ENCODE results near the gene CRIP1. TPM values are rescaled to one million over a fixed set of nuclear protein-coding genes. Genes with fewer than 3 reads are reported as not detected.

CRIP1 gene
- total RNA-seq, 2 experiments from 2014 or later = 285 to 286 TPM

DNA sequence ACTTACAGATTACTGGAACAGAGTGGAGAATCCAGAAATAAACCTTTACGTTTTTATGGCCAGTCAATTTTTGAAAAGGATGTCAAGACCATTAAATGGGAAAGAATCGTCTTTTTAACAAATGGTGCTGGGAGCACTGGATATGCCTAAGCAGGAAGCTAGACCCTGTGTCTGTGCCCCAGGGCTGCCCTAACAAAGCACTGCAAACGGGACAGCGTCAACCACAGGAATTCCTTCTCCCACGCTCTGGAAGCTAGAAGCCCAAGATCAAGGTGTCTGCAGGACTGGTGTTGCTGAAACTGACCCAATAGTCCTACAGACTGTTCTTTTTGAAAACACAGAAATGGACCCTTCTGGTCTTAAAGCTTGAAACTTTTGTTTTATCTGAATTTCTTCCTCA is 30.4 kb downstream of the CRIP1 start:
- POLR2A ChIA-PET = no interaction called here
- CTCF ChIA-PET = interaction anchor here (1.2 kb wide), 1 partner anchor 20 kb away, joined by 3 read pairs; no protein-coding TSS in a partner anchor

DNA sequence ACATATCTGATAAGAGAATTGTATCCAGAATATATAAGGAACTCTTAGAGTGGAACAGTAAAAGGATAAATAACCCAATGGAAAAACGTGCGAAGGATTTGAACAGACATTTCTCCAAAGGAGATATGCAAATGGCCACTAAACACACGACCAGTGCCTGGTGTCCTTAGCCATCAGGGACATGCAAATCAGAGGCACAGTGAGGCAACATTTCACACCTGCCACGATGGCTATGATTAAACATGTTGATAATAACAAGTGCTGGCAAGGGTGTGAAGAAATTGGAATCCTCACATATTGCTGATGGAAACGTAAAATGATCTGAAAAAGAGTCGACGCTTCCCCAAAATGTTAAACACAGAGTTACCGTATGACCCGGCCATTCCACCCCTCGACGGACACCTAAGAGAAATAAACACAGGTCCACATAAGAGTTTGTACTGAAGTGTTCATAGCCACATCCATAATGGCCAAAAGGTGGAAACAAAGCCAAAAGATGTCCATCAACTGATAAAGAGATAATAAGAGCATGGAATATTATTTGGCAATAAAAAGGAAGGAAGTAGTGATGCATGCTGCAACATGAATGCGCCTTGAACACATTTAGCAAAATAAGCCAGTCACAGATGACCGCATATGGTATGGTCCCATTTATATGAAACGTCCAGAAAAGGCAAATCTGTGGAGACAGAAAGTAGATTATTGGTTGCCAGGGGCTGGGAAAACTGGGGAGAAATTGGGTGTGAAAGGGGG is 33.4 kb downstream of the CRIP1 start:
- CTCF ChIA-PET = no interaction called here

DNA sequence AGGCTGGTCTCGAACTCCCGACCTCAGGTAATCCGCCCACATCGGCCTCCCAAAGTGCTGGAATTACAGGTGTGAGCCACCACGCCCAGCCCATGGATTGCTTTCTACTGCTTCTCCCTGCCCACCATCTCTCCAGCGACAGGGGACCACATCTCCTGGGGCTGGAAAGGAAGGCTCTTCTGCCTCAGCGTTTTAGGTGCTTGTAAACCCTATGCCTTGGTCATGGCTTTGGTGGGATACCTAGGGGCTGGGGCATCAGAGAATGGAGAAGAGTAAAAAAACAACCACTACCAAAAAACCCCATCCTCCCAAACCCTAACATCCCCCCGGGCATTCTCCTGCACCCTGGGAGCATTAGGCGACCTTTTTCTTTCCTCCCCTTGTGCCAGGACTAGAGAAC is 38.6 kb downstream of the CRIP1 start:
- ChIA-PET CTCF (interaction anchor here (1.4 kb wide), 1 partner anchor 12 kb away, joined by 3 read pairs; no protein-coding TSS in a partner anchor), POLR2A (interaction anchor here (0.5 kb wide), 1 partner anchor 208 kb away, joined by 3 read pairs; no protein-coding TSS in a partner anchor)

More for the DNA sequence above, 33.4 kb downstream of the CRIP1 start:
- POLR2A ChIA-PET = no interaction called here

DNA sequence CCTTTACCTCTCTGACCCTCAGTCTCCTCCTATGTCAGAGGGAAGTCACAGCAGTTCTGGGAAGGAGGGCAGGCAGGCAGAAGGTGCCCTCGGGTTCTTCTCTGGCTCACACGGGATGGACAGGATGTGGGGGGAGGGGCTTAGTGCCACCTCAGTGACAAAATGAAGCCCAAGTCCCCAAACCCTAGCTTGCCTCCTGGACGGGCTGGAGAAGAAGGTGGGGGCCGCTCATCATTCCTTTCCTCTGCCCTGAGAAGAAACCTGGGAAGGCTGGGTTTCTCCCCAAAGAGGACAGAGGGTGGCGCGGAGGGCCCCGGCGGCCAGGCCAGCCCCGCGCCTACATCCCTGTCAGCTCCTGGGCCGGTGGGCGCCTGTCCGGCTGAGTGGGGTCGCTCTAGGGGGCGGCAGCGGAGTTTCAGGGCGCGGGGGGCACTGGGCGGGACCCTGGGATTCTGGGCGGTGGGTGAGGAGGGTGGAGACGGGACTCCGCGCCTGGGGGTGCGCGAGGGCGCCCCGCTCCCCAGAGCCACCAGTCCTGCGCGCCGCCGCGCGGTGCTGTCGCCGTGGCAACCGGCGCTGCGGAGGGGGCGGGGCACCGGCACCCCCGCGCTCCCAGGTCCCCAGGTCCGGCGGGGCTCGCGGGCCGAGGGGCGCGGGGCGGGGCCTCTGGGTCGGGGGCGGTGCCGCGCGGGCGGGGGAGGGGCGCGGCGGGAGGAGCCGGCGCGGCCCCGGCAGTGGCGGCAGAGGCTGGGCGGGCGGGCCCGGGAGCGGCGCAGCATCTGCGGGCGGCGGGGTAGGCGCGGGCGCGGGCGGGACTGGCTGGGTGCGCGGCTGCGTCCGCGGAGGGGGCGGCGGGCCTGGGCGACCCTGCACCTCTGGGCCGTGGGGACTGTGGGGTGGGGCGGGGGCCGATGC is 39.4 kb downstream of the CRIP1 start, which contains the start of gene TMEM121:
TSS of gene TMEM121 (plus strand) at position 723 of the 915 bp plus-strand sequence. CDS start 2,252 bp downstream, outside the sequence.
- ChIA-PET CTCF (interaction anchor here (1.4 kb wide), 1 partner anchor 11 kb away, joined by 3 read pairs; no protein-coding TSS in a partner anchor), POLR2A (interaction anchor here (0.5 kb wide), 1 partner anchor 209 kb away, joined by 3 read pairs; no protein-coding TSS in a partner anchor)

DNA sequence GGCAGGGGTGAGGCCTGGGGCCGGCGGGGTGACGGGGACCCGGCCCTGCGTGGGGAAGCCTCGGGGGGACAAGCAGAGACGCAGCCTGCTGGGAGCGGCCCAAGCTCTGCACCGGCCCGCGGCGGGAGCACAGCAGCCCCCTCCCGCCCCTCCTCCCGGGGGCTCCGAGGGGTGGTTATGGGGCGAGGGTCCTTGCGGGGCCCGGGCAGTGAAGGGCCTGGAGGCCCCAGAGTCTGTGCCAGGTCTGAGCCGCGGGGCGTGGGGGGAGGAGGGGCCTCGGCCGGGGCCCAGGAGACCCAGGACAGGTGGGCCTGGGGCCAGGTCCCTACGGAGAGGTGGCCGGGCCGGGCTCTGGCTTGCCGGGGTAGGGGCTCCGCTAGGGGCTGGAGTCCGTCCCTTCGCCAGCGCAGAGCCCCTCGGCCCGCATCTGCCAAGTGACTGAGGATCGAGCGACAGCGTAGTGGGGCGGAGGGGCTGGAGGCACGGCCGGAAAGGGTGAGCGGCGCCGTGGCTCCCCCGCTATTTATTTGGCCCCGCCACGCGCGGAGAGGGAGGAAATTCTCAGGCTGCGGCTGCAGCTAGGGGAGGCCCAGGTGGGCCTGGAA is 40.2 kb downstream of the CRIP1 start:
- ChIA-PET POLR2A (no interaction called here), CTCF (no interaction called here)

DNA sequence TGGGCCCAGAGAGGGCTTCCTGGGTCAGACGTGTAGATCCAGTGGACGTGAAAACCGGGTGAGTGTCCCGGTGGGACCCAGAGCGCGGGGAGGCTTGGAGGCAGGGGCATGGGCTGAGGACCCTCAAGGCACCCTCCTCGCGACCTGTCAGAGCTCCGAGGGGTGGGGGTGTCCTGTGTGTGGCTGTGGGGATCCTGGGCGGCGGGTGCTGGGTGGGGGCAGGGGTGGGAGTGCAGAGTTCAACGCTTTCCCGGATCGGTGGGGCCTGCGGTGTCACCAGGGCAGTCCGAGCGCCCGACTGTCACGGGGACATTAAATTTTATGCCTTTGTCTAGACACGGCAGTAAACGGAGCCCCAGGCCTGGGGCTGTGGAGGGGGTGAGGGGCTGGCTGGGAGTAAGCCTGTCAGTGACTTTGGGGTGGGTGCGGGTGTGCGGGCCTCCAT is 40.7 kb downstream of the CRIP1 start:
- ChIA-PET POLR2A (no interaction called here), CTCF (interaction anchor here (1.4 to 2.1 kb wide), 2 partner anchors 10 to 38 kb away, joined by 4 to 20 read pairs; no protein-coding TSS in a partner anchor)

DNA sequence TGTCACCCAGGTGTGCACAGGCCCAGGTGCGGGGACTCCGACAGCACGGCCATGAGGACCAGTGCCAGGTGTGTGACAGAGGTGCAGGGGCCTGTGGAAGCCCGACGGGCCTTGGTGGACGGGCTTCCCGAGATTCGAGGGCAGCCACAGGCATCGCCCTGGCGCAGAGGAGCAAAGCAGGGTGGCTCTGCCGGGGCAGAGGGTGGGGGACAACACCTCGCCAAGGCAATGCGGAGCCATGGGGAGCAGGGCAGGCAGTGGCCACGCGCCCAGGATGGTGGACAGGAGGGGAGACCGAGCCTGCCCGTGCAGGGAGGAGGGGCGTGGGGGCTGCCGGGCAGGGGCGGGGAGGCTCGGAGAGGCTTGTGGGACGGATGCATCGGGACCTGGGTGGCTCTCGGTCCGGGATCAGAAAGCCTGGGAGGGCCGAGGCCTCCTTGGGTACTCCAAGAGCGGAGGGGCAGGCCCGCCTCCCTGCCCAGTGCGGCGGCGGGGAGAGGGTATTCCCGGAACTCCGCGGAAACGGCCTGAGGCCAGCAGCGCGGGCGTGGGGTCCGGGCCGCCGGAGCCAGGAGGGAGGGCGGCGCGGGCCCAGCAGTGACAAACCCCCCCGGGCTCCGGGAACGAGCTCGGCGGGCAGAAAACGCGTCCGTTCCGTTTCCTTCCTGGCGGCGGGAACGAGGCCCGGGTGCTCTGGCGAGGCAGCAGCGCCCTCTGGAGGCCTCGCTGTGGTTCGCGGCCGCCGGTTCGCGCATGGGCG is 41.3 kb downstream of the CRIP1 start:
- POLR2A ChIA-PET = interaction anchor here (0.7 to 1.3 kb wide), 4 partner anchors 38 to 438 kb away, joined by 3 to 4 read pairs (median 3); no protein-coding TSS in a partner anchor
- CTCF ChIA-PET = interaction anchor here (1.0 to 2.1 kb wide), 7 partner anchors 9 to 159 kb away, joined by 3 to 20 read pairs (median 7); partner anchors contain the start of gene TEX22

DNA sequence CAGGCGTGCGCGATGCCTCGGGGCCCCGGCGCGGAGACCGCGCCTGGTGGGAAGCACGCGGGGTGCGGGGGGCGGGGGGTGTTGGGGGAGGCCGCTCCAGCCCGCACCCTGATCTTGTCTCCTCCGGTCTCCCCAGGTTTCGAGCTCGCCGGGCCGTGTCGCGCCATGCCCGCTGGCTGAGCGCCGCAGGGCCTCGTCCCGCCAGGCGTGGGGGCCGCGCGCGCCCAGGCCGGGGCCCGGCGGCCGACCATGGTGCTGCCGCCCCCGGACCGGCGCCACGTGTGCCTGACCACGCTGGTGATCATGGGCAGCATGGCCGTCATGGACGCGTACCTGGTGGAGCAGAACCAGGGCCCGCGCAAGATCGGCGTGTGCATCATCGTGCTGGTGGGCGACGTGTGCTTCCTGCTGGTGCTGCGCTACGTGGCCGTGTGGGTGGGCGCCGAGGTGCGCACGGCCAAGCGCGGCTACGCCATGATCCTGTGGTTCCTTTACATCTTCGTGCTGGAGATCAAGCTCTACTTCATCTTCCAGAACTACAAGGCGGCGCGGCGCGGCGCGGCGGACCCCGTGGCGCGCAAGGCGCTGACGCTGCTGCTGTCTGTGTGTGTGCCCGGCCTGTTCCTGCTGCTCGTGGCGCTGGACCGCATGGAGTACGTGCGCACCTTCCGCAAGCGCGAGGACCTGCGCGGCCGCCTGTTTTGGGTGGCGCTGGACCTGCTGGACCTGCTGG is 42.1 kb downstream of the CRIP1 start:
- ChIA-PET POLR2A (interaction anchor here (0.6 to 1.3 kb wide), 5 partner anchors 22 to 438 kb away, joined by 3 to 4 read pairs (median 3); no protein-coding TSS in a partner anchor), CTCF (interaction anchor here (1.0 to 2.1 kb wide), 7 partner anchors 8 to 160 kb away, joined by 3 to 20 read pairs (median 7); partner anchors contain the start of gene TEX22)

DNA sequence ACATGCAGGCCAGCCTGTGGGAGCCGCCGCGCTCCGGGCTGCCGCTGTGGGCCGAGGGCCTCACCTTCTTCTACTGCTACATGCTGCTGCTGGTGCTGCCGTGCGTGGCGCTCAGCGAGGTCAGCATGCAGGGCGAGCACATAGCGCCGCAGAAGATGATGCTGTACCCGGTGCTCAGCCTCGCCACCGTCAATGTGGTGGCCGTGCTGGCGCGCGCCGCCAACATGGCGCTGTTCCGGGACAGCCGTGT is 42.6 kb downstream of the CRIP1 start:
- ChIA-PET POLR2A (no interaction called here), CTCF (interaction anchor here (1.5 to 2.1 kb wide), 4 partner anchors 39 to 159 kb away, joined by 7 to 20 read pairs (median 8); partner anchors contain the start of gene TEX22)

DNA sequence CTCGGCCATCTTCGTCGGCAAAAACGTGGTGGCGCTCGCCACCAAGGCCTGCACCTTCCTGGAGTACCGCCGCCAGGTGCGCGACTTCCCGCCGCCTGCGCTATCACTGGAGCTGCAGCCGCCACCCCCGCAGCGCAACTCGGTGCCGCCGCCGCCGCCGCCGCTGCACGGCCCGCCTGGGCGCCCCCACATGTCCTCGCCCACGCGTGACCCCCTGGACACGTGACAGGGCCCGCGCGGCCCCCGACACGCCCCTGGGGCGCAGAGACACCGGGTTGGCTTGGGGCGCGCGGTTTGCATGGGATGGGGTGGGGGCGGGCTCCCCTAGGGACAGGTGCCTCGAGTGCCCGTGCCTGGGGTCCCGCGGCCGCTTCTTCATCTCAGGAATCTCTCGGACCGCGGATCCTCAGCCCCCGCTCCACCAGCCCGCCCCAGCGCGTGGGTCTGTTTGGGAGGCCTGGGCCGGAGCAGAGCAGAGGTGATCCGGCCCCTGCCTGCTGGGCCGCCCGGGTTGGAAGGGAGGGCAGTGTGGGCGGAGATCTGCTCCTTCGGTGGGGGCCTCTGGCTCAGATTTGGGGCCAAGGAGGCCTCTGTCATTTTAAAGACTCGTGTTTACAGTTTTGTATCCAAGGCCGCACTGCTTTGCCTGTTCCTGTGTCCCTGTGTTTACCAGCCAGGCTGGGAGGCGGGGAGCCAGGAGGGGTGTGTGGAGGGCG is 43.0 kb downstream of the CRIP1 start:
- CTCF ChIA-PET = interaction anchor here (1.8 to 2.1 kb wide), 3 partner anchors 40 to 159 kb away, joined by 7 to 20 read pairs (median 8); no protein-coding TSS in a partner anchor
- POLR2A ChIA-PET = interaction anchor here (0.6 kb wide), 1 partner anchor 234 kb away, joined by 4 read pairs; no protein-coding TSS in a partner anchor

DNA sequence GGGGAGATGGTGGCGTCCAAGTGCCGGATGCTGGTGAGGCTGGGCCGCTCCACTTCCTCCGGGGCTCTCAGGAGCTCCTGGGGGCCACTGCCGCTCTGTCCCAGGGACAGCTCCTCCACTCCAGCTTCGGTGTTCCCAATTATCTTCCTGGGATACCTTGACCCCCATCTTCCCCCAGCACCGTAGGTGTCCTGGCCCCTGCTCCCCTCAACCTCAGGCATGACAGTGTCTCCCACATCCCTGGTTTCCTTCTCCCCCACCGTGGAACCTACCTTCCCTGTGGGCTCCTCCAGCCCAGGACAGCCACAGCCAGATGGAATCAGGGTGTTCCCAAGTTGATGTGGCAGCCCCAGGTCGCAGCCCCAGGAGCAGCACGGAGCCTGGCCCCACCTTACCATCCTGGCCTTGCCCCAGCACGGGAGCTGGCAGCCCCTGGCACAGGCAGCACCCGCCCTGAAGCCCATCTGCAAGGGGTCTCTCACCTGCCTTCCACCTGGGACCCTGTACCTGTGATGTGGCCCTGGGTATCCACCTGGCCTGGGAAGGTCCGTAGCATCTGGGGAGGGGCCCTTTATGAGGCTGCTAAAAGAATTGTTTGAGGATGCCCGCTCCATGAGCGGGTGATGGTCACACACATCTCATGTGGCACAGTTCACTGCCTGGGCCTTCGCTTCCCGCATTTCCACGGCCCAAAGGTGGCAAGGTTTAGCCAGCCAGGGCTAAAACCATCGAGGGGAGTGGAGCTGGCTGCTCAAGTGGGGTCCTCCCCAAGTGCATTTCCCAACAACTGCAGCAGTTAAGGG is 43.8 kb downstream of the CRIP1 start:
- CTCF ChIA-PET = no interaction called here
- POLR2A ChIA-PET = interaction anchor here (0.6 kb wide), 1 partner anchor 235 kb away, joined by 4 read pairs; no protein-coding TSS in a partner anchor

DNA sequence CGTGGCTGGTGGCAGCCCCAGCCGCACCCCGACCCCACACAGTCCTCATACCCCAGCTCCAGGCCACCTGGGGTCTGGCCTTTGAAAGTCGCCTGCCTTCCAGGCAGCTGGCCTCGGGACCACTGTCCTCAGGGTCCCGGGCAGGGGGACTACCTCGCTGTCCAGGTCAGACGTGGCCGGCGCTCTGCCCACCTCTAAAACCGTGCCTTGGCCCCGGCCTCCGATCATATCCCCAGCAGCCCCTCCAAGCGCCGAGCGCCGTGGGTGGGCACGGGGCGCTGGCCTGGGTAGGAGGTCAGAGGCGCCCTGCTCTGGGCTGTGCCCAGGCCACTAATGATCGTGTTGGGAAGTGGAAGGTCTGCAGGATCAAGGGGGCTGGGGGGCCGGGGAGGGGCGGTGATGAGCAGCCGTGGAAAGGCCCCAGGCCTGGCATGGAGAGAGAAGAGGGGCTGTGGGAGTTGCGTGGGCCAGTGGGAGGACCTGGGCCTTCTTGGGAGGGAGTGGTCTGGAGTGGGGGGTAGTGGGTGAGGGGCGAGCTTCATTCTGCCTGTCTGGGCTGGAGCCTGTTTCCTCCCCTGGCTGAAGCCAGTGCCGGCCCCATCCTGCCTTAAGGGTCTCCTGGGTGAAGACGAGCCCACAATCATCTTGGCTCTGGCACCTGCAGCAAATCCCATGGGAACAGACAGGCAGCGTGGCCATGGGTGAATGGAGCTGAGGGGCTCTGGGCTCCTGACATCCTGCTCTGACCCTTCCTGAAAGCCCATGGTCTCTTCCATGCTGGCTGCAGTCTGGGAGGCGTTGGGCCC is 44.6 kb downstream of the CRIP1 start:
- ChIA-PET POLR2A (interaction anchor here (0.6 kb wide), 1 partner anchor 826 kb away, joined by 4 read pairs; no protein-coding TSS in a partner anchor), CTCF (no interaction called here)

DNA sequence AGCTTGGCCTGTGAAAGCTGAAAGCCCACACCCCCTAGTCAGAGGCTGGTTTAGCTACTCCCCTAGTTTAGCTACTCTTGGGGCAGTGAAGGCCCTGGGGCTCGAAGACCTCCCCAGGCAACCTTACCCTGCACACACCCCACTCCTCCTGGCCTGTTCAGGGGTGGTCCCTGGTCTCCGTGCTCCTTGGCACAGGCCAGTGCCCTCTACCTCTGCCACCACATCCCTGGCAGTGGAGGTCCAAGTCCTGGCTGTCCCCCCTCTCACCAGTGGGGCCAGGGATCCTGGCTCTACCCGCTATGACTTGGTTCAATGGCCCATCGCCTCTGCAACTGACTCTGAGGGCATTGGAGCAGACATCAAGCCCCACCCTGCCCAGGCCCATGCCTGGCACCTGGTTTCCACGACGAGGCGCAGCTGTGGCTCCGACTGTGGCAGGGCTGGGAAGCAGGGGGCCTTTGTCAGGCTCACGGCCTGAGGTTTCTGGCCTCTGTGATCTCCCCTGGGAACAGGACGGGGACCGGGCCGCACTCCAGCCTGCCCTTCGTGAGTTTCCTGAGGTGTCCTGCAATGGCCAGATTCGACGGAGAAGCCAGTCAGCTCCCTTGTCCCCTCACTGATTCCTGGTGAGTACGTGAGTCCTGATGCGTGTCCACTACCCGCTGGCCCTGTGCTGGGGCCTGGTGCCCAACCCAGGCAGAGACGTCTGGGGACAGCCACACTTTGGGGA is 45.4 kb downstream of the CRIP1 start:
- CTCF ChIA-PET = interaction anchor here (1.1 to 1.6 kb wide), 2 partner anchors 20 to 142 kb away, joined by 3 read pairs; no protein-coding TSS in a partner anchor
- POLR2A ChIA-PET = interaction anchor here (0.6 kb wide), 1 partner anchor 827 kb away, joined by 4 read pairs; no protein-coding TSS in a partner anchor

DNA sequence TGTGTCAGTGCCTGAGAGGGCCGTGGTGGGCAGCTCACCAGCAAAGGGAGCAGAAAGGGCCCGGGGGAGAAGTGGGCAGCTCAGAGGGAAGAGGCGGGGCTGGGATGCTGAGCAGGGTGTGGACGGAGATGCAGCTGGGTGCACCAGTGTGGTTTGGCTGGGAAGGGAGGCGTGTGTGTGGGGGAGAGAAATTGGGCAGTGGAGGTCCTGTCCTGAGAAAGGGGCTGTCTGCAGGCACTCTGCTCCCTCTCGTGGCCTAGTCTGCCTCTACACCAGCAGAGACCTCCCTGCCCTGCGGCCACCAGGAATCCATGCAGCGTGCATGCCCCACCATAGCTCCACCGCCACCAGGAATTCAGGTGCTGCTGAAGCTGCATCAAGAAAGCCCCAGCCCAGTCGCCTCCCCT is 46.1 kb downstream of the CRIP1 start:
- POLR2A ChIA-PET = no interaction called here
- CTCF ChIA-PET = interaction anchor here (1.1 to 1.6 kb wide), 2 partner anchors 19 to 143 kb away, joined by 3 read pairs; no protein-coding TSS in a partner anchor

DNA sequence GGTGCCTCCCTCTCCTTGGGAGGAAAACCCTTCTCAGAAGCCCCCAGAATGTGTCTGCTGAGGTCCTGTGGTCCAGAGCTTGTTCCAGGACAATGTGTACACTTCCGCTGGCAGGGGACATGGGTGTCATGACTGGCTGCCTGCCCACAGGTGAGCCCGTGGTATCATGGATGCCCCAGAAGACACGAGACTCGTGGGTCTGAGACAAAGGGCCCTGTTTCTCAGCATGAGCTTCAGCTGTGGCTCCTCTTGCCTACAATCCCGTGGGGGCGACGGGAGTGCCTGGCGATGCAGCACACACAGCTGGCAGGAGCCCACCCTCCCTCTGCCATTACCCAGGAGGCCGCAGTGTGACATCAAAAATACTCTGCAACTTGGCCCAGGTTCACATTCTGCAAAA is 46.7 kb downstream of the CRIP1 start:
- POLR2A ChIA-PET = no interaction called here
- CTCF ChIA-PET = interaction anchor here (1.1 to 1.6 kb wide), 2 partner anchors 19 to 143 kb away, joined by 3 read pairs; no protein-coding TSS in a partner anchor

Data from activated CD8-positive, alpha-beta memory T cell treated with anti-CD3 and anti-CD28 coated beads for 36 hours (primary cell).